Epidermal melanocyte (primary cell): Measurements from ENCODE around the gene ADGRA1.

Experiments
- DNase-seq: peaks from one replicate; pipeline ENCODE4 v3.0.0; 2011; ENCODE audit warnings: low spot score; ENCODE audit not compliant: insufficient read length

Gene ADGRA1

DNA sequence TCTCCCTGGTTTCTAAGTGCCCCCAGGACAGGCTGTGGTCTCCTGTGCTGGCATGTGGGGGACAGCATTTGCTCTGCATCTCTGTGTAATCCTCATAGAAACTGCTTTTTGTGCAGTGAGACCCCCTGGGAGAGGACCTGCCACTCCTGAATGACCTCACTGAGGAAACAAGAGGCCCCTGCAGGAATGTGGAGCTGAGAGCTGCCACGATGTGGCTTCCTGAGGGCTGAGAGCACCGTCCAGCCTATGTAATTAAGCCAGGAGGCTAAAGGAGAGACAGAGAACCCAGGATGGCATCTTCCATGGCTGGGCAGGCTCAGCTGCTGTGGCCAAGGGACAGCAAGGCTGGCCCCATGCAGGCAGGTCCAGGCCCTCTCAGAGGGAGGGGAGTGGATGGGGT, 32.3 kb upstream of the ADGRA1 start:
- no peak for DNase-seq

GRCh38 chr10:133056001-133056400, 31.7 kb upstream of the ADGRA1 start:
- DNase-seq: no peak

- no peak for DNase-seq
Measured at GRCh38 chr10:133056651-133057178, 31.0 kb upstream of the ADGRA1 start.

DNA sequence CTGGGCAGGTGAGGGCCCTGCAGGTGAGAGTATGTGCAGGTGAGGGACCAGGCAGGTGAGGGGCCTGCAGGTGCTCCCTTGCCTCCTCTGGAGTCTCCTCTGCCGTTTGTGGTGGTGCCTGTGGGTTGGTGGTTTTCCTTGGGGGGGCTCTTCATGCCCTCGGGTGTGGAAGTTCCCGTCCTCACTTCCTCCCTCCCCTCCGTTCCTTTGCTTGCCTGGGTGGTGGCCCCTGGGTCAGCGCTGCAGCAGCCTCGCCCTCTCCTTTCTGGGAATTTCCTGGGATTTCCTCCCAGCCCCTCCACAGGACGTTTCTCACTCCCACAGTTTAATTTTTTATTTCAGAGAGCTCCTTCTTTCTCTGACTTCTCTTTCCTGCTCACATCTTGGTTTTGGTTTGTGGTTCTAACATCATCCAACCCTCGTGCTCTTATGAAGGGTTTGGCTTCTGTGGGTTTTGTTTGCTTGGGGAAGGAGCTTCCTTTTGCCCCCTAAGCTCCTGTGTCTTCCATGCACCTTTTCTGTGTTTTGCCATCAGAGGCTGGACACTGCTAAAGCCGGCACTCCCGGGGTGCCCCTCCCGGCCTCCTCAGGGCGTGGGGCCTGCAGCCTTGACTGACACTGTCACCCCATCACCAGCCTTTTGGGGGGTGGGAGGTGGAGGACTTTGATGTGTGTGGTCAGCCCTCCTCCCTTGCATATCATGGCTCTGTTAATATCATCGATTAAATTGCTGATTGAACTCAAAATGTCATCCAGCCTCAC, 29.2 kb upstream of the ADGRA1 start:
- DNase-seq: no peak

GRCh38 chr10:133059093-133059470, 28.6 kb upstream of the ADGRA1 start:
- no peak for DNase-seq

GRCh38 chr10:133059571-133059970, 28.2 kb upstream of the ADGRA1 start:
- DNase-seq: no peak

GRCh38 chr10:133060022-133060421, 27.7 kb upstream of the ADGRA1 start:
- no peak for DNase-seq

GRCh38 chr10:133060466-133060865, 27.3 kb upstream of the ADGRA1 start:
- no peak for DNase-seq

DNA sequence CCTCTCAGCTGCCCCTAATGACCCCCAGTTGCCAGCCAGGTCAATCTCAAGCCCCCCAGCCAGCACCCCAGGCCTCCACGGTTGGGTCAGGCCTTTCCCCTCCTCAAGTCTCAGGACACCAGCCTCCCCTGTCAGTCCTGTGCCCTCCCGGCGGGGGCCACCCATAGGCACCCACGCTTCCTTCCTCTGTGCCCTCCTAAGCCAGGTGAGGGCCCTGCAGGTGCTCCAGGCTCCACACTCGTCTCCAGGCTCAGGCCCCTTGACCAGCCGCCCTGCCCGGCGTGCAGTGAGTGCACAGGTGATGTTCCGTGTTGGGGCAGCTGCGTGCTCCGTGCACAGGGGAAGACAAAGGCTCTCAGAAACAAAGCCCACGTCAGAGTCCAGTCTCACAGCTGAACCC, 26.8 kb upstream of the ADGRA1 start:
- no peak for DNase-seq

GRCh38 chr10:133061296-133062038, 26.3 kb upstream of the ADGRA1 start:
- no peak for DNase-seq

- DNase-seq: no peak
Measured at GRCh38 chr10:133062085-133062484, 25.6 kb upstream of the ADGRA1 start.

DNA sequence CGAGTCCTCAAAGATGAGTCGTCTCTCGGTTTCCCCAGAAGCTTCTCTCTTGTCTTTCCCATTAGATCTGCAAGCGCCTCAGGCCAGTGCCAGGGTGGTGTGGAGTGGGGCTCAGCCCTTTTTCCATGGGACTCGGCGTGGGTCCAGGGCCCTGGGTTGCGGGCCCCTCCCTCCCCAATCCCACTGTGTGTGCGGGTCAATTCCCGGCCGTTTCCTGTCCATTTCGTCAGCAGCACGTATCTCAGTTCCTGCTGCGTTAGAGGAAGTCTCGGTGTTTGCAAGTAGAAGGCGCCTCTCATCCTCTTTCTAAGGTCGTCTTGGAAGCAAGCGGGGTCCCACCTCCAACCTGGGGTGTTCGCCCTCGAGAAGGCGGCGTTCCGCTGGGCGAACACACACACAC, 25.1 kb upstream of the ADGRA1 start:
- no peak for DNase-seq

DNA sequence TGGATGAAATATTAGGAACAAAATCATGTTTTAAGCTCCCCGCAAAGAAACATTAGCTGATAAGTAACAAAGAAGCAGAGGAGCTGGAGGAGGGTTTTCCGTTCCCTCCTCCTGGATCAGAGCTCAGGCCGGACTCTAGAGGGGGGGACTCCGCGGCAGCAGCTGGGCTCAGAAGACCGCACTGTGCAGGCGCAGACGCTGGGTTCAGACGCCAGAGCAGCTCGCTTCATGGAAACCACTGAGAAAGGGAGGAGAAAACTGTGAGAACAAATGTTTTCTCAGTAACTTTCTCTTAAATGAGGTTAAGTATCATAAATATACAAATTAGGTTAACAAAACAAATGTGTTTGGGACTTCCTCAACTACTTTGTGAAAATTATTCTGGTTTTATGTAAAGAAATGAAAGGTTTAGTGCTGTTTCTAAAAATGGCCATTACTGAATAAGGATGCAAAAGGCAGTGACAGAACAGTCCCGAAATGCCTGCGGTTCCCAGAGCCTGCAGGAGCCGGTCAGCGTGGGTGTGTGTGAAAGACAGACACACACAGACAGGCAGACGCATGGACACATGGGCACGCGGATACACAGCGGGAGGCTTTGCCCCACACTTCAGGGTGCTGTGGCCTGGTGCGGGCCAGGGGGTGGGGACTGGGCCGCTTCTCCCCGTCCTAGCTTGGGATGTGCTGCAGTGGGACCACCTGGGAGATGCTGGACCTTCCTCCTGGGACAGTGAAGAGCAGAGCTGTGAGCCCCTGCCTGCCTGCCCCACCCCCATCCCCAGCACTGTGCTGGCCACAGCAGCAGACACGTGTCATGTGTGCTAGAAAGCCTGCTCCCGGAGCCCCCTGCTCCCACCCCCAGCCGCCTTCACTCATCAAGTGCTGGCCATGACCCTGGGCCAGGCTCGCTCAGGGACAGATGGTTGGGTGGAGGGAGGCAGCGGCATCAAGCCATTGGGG, 20.3 kb upstream of the ADGRA1 start:
- DNase-seq: no peak

DNA sequence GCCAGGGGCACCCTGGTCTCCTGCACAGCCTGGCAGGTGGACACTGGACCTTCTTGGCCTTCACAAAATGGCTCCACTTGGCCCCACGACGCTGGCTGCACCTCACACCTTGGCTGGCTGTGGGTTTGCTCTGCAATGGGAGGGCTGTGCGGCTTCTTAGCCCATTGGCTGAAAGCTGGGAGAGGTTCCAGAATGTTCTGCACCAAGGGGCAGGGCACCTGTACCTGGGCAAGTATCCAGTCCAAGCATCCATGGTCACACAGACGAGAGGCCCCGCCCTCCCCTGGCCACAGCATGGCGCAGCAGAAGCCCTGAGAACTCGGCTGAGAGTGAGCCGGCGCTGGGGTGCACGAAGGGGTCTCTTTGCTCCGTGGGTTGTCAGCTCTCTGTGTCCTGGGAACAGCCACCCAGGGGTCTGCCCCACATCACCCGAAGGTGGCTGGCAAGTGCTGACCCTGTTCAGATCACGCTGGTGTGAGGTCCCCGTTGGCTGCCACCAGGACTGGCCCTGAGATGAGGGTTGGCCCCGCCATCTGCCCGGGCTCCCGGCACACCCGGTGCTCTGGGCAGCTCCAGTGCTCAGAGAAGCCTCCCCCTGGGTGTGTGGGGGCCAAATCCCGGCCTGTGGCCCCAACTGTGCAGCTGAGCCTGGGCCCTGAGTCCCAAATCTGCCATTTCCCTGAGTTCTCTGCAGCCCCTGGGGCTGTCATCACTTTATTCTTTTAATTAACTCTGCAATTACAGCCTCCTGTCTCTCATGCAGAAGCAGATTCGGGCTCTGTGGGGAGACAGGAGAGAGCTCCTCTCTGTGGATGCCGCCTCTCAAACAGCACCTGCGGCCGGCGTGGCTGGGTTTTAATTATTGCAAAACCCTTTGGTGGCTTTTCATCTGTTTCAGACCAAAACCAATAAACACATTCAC, 19.4 kb upstream of the ADGRA1 start:
- DNase-seq: no peak

DNA sequence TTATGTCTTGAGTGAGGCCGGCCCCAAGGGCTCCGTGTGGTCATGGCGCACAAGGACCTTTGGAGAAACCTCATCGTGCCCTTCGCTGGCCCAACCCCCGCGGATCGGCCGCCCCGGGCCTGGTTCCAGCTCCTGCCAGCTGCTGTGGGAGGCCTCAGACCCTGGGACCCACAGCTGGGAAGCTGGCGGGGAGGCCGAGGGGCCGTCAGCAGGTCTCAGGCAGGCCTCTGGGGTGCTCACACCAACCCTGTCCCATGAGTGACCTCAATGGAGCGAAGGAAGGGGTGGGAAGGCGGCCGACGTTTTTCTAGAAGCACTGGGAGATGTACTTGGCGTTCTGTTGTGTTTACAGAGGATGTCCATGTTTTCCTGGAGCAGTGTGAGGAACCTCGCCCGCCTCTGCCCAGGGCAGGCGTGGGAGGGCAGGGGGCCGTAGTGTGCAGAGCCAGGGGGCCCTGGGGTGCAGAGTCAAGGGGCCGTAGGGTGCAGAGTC, 18.6 kb upstream of the ADGRA1 start:
- DNase-seq: no peak

GRCh38 chr10:133070405-133070804, 17.3 kb upstream of the ADGRA1 start:
- DNase-seq: no peak

DNA sequence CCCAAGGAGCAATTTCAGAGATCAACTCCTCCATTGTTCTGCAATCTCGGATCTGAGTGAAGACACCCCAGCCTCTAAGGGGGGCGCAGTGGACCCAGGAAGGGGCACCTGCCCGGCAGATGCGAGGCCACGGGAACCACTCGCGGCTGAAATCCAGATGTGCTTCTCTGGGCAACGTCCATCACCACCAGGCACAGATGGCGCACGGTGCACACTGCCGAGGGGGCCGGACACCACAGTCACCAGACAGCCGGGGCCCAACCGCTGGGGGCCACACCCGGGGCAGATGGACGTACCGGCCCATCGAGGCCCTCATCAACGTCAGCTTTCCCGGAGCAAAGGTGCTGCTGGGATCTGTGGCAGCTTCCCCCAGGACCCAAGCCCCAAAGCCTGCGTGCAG, 16.9 kb upstream of the ADGRA1 start:
- DNase-seq: no peak

GRCh38 chr10:133071733-133072132, 16.0 kb upstream of the ADGRA1 start:
- DNase-seq: no peak

DNA sequence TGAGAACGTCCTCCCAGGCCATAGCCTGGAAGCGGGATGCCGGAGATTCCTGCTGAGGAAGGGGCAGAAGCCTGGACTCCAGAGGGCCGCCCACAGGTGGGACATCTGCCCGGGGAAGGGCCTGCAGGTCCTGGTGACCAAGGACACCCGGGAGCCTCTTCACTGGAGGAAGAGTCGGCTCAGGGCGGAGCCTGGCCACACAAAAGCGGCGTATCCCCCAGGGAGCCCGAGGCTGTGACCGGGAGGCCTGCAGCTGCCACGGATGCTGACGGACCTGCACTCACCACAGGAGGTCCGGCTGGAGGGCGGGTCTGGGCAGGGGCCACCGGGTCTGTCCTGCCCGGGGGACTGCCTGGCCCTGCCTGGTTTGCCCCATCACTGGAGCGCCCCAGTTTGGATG, 15.5 kb upstream of the ADGRA1 start:
- no peak for DNase-seq

- DNase-seq: no peak
Measured at GRCh38 chr10:133072720-133073390, 14.9 kb upstream of the ADGRA1 start.
